NOMO-1 treated with DMSO at 0.1 percent for 48 hours (cell line): ENCODE data around the gene TCL1B.
A peak's percentile ranks its signal among the peaks of the same experiment; 100 is the strongest.
"Not testable (repeated sequence)": the region's sequence is repeated elsewhere in the genome, so short reads cannot be mapped to it uniquely, and the experiment has no call there.

ENCODE experiments used
- DNase-seq: peaks from one replicate; lab custom pipeline; 2025; ENCODE audit not compliant: unreplicated experiment; lab: John Stamatoyannopoulos, UW

The TCL1B gene

GRCh38 chr14:95700221-95700976, 14.2 kb downstream of the TCL1B start:
- no peak for DNase-seq

GRCh38 chr14:95701846-95702221, 15.6 kb downstream of the TCL1B start:
- no peak for DNase-seq

DNA sequence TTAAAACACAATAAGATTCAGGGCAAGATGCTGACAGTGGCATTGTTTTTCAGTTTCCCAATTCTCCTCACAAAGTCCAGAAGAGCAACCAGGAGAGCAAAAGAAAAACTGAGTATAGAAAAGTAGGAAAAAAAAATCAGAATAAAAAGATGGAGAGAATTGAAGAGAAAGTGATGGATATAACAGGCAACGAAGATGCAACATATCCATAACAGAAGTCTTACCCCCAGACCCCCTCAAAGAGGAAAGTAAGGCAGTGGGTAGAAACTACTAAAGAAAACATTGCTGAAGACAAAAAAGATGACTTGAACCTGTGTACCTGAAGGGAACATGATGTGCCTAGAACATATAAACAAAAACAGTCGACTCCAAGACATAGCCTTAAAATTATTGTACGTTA, 17.1 kb downstream of the TCL1B start:
- DNase-seq: no peak

DNA sequence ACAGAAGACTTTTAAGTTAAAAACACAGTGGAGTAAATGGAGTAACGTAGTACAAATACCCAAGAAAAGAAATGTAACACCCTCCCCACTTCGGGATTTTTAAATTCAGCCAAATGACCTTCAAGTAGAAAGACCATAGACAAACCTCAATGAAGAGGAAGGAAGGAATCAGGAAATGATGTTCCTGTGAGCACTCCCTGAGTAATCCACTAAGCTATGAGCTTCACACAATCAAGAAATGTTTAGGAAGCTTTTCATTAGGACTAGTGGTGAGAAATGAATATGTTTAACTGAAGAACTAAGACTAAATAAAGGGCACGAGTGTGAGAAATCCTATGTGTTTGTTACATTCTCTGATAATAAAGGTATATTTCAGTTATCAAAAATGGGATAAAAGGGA, 17.6 kb downstream of the TCL1B start:
- no peak for DNase-seq

DNA sequence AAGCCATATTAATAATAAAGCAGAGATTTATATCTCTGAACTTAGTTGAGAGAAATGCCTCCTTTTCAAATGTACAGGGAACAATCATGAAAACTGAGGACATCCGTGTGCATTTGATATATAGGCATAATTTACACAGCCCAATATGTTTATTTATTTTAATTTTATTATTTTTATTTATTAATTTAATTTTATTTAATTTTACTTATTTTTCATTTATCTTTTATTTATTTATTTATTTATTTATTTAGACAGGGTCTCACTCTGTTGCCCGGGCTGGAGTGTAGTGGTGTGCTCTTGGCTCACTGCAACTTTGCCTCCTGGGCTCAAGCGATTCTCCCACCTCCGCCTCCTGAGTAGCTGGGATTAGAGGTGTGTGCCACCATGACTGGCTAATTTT, 19.3 kb downstream of the TCL1B start:
- DNase-seq: no peak

DNA sequence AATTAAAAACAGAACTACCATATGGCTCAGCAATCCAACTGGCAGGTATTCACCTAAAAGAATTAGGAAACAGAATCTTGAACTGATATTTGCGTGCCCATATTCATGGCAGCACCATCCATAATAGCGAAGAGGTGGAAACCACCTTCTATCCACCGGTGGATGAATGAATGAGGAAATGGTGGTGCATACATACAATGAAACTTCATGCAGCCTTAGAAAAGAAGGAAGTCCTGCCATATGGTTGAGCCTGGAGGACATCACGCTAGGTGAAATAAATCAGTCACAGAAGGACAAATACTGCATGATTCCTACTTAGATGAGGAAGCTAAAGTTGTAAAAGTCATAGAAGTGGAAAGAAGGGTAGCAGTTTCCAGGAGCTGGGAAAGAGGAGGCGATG, 21.1 kb downstream of the TCL1B start:
- DNase-seq: peak; percentile 59

DNA sequence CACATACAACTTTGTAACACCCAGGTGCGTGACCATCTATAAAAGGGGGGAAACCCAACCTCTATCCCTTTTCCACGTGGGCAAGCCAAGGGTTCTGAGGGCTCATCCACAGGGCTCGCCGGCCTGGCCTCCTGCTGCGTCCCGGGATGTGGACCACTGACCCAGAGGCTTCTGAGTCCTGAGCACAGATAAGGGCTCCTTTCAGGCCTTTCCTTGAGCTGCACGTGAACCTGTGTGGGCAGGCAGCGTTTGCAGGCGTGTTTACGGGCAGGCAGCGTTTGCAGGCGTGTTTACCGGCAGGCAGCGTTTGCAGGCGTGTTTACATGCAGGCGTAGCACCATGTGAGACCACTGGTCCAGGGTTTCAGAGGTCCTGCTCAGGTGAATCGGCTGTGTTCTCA, 23.9 kb downstream of the TCL1B start:
- no peak for DNase-seq

DNA sequence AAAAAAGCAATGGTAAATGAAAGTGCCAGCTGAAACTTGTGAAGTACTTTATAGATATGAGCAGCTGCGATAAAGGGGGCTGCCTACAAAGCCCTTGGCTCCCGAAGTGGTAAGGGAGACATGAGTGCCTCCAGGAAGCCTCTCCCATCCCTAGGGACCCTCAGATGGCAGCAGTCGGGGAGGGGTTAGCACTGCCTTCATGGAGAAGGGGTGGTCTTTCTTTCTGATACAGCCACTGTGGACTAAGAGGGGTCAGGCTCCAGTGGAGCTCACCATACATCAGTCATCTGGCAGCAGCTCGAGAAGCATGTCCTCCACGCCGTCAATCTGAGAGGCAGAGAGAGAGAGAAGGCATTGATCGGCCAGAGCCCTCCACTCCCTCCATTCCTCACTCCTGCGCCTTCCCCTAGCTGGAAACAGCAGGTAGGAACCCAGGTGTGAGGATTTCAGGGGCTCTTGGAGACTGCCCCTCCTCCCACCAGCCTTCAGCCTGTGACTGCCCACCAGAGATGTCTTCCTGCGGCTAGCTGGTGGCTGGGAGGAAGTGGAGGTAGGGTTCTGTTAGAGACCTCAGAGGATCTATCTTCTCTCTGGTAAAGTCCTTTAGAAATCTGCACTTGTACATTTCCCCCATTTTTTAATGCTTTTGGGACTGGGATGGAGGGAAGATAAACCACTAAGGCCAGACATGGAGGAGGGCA, 25.4 kb downstream of the TCL1B start:
- no peak for DNase-seq

- DNase-seq: no peak
Measured at GRCh38 chr14:95712398-95712797, 26.2 kb downstream of the TCL1B start.

DNA sequence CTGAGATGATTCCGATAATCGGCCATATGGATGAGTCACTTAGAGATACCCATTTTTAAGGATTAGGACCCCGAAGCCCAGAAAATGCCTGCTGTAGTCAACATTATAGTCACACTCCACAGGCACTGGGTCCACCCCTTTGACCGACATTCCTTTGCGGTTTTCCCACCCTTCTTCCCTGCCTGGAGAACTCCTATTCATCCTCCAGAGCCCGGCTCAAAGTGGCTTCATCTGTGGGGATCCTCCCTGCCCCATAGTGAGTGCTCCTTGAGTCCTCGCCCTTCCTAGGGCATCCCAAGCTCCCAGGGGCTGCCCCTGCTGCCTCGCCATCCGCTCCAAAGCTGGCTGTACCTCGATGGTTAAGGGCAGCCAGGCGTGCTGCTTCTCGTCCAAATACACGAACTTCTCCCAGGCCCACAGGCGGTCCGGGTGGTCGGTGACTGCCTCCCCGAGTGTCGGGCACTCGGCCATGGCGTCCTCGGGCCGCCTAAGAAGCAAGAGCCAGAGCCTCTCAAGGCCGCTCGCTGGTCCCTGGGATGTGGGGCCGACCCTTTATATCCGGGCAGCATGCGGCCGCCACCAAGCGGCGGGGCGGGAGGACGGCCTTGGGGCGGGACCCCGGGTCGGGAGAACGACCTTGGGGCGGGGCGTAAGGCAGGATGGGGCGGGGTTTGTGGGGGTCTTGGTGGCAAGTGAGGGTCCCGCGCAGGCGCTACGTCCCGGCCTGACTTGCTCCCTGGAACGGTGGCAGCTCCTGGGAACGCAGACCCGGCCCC, 27.6 kb downstream of the TCL1B start, which contains the start of gene TCL1A:
Gene TCL1A, minus strand, starts transcription at position 530 of the 776 bp plus-strand sequence. Its CDS starts 59 bp downstream, at position 471.
- no peak for DNase-seq

DNA sequence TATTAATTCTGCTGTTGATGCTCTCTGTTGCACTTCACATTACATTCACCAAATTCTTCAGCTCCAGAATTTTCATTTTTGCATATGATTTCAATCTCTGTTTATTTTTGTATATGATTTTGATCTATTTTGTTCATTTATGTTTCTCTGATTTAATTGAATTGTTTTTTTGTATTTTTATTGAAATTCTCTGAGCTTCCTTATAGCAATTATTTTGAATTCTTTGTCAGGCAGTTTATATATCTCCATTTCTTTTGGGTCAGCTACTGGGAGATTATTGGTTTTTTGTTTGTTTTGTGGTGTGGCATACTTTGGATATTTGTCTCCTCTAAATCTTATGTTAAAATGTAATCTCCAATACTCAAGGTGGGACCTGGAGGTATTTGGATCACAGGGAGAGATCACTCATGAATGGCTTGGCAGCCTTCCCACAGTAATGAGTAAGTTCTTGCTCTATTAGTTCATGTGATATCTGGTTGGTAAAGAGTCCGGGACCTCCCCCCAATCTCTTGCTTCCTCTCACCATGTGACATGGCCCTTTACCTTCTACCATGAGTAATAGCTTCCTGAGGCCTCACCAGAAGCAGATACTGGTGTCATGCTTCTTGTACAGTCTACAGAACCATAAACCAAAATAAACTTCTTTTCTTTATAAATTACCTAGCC, 36.4 kb downstream of the TCL1B start:
- DNase-seq: no peak

- no peak for DNase-seq
Measured at GRCh38 chr14:95725685-95726336, 39.6 kb downstream of the TCL1B start.

DNA sequence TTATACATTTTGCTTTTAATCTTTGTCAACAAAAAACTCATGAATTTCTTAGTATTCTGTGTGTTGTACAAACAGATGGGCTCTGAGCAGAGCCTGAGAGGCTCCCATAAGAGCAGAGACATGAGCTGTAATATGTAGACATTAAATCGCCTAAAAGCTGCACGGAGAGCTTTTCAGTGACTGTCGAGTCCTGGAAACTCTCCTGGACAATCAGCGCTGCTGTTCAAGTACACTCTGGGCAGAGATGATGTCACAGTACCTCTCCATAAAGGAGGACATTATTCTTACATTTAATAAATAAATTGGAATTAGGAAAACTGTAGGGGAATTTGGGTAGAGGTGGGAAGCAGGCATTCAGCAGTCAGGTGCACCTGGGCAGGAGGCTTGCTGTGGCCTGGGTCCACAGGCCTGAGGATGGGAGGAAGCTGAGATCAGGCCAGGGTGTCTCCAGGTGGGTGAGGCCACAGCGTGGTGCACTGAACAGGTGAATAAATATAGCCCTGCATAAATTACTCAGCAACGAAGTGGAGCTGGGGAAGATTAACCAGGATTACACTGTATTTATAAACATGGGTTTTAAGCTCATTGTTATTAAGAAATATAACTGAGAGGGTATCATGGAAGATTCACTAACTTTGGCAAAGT, 41.0 kb downstream of the TCL1B start:
- no peak for DNase-seq

DNA sequence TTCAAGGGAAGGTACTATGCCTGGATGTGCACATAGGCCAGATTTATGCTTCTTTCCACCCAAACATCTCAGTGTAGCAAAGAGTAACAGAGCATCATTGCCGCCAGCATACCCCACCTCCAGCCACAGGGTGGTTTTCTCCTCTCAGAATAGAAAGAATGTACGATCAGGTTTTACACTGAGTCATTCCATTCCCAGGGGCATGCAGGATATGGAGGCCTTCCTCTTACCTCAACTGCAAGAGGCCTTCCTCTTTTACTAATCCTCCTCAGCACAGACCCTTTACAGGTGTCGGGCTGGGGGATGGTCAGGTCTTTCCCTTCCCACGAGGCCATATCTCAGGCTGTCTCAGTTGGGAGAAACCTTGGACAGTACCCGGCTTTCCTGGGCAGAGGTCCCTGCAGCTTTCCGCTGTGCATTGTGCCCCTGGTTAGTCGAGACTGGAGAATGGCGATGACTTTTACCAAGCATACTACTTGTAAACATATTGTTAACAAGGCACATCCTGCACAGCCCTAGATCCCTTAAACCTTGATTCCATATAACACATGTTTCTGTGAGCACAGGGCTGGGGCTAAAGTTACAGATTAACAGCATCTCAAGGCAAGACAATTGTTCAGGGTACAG, 43.3 kb downstream of the TCL1B start:
- DNase-seq: not testable (repeated sequence)

DNA sequence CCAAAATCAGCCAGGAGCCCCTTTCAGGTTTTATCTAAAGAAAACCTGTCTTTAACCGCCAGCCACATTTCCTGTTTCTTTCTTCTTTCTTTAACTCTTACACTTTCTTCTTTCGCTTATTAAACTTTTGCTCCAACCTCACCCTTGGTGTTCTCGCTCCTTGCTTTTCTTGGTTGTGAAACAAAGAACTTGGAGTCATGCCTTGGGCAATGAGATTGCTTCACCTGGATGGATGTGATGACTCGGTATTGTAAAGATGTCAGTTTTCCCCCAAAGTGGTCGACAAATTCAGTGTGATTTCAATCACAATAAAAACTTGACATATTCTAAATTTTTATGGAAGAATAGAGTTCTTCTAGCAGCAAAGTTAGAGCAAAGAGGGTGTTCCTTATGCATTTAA, 43.9 kb downstream of the TCL1B start:
- no peak for DNase-seq

DNA sequence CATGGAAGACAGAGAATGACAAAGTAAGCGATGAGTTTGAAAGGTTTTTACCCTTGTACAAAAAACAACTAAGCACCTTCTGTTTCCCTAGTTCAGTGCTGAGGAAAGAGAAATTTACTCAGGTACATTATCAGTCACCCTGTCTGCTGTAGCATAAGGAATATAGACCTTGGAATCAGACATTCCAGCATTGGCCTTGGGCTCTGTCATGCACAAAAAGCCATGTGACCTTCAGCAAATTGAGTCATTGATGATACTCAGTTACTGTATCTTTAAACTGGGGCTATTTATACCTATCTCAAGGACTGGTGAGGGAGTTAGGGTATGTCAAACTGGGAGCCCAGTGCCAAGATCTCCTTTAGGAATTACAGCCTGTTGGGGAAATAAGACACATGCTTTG, 47.0 kb downstream of the TCL1B start:
- DNase-seq: no peak

DNA sequence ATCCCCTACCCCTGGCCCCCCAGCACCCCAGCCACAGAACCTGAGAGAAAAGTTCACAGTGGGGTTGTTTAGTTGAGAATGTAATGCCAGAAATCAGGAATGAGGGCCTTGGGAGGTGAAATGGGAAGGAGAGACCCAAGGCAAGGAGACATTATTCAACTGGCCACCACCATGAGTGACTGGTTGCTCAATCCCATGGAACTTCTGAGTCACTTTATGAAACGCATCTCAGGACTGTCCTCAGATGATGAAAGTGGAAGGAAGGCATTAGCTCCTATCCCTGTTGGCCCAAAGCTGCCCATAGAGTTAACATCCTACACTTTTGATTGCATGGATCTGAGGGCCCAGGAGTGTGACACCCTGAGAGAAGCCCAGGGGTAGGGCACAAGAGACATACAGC, 53.1 kb downstream of the TCL1B start:
- DNase-seq: no peak

DNA sequence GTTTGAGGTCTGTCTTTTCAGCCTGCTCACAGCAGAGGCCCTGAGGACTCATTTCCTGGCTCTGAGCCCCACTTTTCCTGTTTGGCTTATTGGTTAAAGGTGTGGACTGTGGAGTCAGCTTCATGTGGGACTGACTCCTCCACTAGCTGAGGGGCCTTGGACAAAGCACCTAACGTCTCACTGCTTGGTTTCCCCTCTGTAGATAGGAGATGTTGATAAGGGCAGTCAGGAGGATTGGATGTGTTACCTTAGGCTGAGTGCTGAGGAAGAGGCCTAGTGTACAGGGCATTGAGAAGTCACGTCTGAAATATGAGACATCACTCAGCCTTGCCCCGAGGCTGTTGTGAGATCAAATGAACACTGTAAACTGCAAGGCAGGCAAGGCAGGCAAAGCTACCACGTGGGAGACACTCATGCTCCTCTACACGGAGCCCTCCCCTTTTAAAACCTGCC, 54.8 kb downstream of the TCL1B start:
- no peak for DNase-seq

GRCh38 chr14:95741781-95742180, 55.6 kb downstream of the TCL1B start:
- DNase-seq: no peak
